GM06990 (cell line): ENCODE results near the gene ATOSA.

Source experiments
- DNase-seq: peaks from one replicate; pipeline ENCODE4 v3.0.0-alpha.2; 2011; ENCODE audit not compliant: insufficient read length; ENCODE audit errors: extremely low read depth
- H3K27me3 ChIP-seq: replicated peaks from 2 replicates; pipeline ENCODE4 v1.6.0; 2011; ENCODE audit warnings: low read length; ENCODE audit not compliant: control insufficient read depth, insufficient read depth
- H3K36me3 ChIP-seq: 2 replicates; pipeline ENCODE4 v1.5.1; 2011; ENCODE audit warnings: low read length; ENCODE audit not compliant: control insufficient read depth, insufficient read depth
- H3K4me3 ChIP-seq: replicated peaks from 2 replicates; pipeline ENCODE4 v1.5.1; 2011; ENCODE audit warnings: low read depth, mild to moderate bottlenecking, control low read depth, low read length
- TF ChIP-seq, protein P1 (sequence below): IDR thresholded peaks from 2 replicates; pipeline ENCODE4 v1.5.1; 2011; ENCODE audit warnings: low read length, control low read depth, mild to moderate bottlenecking, inconsistent platforms; ENCODE audit not compliant: insufficient read depth, poor library complexity, severe bottlenecking

Gene ATOSA

DNA sequence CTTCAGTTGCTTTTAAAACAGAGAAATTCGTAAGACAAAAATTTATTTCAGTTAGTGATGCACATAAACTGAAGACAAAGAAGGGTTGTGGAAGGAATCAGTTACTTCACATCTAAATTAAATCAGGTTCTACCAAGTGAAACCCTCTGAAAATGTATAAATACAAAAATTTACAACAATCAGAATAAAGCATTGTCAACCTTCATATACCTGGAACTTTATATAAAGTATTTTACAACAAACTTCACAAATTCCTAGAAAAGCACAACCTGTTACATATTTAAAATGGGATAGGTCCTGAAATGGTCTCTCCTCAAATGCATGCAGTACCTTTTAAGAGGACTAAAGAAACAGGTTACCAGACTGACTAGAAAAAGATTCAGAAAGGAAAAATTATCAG is 26.9 kb downstream of the ATOSA start:
- no peak for DNase-seq
- H3K27me3 ChIP-seq: no peaks in the 10 kb centered on the region
- no peak overlapping the region for H3K4me3 ChIP-seq
- TF ChIP-seq, protein P1, sequence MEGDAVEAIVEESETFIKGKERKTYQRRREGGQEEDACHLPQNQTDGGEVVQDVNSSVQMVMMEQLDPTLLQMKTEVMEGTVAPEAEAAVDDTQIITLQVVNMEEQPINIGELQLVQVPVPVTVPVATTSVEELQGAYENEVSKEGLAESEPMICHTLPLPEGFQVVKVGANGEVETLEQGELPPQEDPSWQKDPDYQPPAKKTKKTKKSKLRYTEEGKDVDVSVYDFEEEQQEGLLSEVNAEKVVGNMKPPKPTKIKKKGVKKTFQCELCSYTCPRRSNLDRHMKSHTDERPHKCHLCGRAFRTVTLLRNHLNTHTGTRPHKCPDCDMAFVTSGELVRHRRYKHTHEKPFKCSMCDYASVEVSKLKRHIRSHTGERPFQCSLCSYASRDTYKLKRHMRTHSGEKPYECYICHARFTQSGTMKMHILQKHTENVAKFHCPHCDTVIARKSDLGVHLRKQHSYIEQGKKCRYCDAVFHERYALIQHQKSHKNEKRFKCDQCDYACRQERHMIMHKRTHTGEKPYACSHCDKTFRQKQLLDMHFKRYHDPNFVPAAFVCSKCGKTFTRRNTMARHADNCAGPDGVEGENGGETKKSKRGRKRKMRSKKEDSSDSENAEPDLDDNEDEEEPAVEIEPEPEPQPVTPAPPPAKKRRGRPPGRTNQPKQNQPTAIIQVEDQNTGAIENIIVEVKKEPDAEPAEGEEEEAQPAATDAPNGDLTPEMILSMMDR: no peak
- H3K36me3 ChIP-seq: peaks cover 2% of the 10 kb centered on the region

DNA sequence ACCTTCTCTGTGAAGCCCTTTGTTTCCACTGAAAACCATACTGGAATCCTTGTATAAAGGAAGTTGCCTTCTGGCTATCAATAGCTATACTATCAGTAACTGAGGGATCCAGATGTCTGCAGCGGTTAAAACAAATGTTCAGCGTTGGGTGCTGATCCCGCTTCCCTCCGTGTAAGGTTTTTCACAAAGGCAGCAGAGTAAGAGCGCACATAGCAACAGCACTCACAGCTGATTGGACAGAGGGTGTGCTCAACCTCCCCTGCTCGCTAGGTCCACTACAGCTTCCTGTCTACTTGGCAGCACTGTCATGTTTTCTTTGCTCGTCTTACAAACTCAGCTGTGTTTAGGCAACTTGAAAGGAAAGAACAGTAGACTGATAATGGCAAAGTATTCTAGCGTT is 27.3 kb downstream of the ATOSA start:
- Histone ChIP-seq H3K27me3 (no peaks in the 10 kb centered on the region), H3K36me3 (peaks cover 2% of the 10 kb centered on the region), H3K4me3 (no peak overlapping the region)
- DNase-seq: peak; percentile 43
- TF ChIP-seq, protein P1: no peak

DNA sequence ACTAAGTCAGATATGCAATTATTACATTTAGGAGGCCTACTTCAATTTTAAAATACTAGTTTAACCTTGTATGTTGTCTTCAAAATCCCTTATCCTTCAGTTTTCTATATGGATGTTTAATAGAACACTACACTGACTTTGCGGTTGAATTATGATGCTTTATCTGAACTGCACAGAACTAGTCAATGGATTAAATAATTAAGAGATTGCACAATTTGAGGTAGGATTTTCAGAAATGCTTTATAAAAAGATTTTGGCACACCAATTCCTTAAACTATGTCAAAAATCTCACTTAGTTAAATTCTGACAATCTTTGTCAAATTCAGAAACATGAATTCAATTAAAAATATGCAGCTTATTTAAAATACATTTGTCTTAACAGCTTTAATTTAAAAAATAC is 28.1 kb downstream of the ATOSA start:
- Histone ChIP-seq H3K36me3 (peaks cover 2% of the 10 kb centered on the region), H3K27me3 (no peaks in the 10 kb centered on the region), H3K4me3 (no peak overlapping the region)
- TF ChIP-seq, protein P1: no peak
- no peak for DNase-seq

DNA sequence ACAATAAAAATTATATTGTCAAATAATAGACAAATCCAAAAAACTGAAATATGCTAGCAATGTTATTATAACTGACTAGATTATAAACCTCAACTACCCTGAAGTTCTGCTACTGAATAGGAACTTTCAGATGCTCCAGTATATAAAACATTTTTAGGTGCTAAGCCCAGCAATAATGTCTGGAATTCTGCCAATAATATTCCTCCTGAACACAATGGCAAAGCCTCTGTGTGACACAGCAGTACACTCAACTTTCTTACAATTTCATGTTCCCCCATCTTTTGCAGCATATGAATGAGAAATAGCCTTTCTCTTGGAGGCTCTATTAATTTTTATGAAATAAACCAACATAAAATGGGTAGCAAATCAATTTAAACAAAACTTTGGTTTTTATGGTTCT is 29.5 kb downstream of the ATOSA start:
- DNase-seq: no peak
- H3K36me3 ChIP-seq: peaks cover 2% of the 10 kb centered on the region
- TF ChIP-seq, protein P1: no peak

DNA sequence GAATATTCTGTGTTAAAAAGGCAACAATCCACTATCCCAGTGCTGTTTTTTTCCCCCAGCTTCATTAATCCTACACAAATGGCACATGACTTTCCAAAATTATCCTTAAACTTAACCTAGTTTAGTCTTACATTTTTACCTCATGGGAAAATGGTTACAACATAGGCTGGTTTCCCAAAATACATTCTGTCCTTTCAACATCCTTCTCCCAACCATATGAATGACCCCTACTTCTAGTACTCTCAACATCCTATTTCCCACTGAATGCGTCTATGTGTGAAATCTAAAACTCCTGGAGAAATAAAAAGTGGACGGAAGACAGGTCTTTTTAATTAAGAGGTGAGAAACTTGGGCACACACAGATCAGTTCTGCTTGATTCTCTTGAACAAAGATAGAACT is 33.3 kb downstream of the ATOSA start:
- H3K4me3 ChIP-seq: no peak overlapping the region
- no peak for DNase-seq
- TF ChIP-seq, protein P1: no peak
- H3K36me3 ChIP-seq: peaks cover 1% of the 10 kb centered on the region
- no peaks in the 10 kb centered on the region for H3K27me3 ChIP-seq

More for the DNA sequence above, 29.5 kb downstream of the ATOSA start:
- no peak overlapping the region for H3K4me3 ChIP-seq
- no peaks in the 10 kb centered on the region for H3K27me3 ChIP-seq
